Hepatic stellate cell (primary cell): ENCODE data around the gene TNS3.

Experiments
- DNase-seq: peaks from one replicate; pipeline ENCODE4 v3.0.0; 2011; ENCODE audit warnings: low spot score

Gene TNS3

DNA sequence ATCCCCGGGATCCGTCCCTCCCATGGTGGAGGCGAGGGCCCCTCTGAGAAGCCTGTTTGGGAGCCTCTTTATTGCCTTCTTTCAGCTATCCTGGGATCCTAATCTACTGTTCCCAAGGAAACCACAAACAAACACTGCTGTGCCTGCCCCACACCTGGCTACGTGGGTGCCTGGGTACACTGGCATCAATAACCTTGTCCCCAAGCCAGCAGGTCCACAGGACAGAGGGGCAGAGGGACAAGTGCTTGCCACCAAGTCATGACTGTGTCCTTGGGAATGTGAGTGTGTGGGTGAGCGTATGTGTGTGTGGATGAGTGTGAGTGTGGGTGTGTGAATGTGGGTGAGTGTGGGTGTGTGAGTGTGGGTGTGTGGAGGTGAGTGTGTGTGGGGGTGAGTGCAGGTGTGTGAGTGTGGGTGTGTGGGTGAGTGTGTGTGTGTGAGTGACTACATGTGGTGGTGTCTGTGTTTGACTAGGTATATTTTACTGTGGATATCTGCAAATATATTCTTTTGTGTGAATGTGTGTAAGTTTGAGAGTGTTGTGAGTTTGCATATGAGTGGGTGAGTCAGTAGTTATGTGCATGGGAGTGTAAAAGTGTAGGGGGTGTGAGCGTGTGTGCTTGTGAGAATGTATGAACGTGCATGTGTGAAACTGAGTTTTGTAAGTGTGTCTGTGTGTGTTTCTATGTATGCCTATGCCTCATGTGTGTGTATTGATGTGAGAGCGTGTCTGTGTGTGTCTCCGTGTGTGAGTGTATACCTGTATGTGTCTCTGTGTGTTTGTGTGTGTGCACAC, 96.1 kb downstream of the TNS3 start:
- DNase-seq = no peak

DNA sequence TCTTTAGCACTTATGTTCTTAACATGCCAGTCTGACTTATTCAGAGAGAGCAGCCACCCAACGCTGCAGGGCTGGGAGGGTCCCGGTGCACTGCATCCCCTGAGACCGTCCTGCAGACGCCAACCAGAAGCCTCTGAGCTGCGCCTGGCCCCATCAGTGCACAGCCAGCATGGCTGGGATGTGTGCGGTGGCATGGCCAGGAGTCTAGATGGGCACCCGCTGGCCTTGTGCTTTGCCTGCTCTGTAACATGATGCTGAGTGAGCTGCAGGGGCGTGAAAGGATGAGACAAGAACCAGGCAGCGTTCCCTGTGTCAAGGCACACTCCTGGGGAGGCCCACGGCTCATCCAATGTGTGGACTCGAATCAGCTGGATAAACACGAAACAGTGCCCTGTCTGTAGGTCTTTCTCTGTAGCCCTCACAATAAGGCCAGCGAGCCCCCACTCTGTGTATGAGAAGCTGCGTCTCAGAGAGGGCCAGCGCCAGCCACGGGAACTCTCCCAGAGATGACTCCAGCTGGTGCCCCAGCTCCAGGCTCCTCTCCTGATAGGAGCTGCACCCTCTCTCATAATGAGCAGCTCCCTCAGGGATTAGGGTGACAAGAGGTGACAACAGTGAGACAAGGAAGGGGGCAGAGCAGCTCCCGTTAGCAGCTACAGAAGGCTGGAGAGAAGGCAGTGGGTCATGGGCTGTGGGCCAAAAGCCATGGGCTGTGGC, 96.8 kb downstream of the TNS3 start:
- no peak for DNase-seq

DNA sequence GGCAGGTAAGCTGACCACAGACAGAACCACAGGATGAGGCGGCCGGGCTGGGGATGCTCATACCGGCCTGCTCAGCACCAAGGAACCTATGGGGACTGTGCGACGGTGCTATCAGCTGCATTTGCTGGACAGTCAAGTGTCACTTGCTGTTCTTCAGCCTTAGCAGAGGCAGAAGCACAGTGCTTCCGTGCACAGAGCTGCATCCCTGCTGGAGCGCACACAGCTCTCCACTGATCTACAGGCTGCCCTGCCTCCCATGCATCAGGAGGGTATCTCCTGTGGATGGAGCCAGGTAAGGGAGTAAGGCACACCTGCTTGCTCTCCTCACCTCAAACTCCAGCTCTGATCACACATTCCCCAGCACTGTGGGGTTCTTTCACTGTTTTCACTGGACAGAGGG, 97.5 kb downstream of the TNS3 start:
- DNase-seq = no peak

DNA sequence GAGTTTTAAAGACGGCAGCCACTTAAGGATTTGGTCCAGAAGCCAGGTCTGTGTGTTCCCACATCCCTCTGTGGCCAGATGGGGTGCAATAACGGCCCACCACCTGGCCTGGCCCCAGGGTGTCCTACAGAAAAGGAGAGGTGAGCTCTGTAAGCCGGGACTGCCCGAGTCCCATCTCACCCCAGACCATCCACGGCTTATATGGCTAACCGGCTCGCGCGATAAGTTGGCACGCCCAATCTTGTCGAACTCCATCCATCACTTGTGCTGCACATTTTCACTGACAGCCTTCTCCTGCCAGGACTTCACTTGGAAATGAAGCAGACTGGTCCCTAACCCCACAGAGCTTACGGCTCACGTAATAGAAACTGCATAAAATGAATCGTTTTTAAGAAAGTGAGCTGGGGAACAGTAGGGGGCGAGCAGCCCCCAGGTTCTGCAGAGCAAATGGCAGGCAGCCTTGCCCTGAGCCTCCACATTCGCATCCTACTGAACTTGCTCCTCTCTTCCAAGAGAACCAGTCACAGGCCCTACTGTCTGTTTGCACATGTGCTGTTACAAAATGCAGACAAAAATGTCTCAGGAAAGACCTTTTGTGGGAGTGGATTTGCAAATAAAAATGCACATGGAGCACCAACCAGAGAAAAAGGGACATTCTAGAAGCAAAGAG, 98.2 kb downstream of the TNS3 start:
- no peak for DNase-seq

DNA sequence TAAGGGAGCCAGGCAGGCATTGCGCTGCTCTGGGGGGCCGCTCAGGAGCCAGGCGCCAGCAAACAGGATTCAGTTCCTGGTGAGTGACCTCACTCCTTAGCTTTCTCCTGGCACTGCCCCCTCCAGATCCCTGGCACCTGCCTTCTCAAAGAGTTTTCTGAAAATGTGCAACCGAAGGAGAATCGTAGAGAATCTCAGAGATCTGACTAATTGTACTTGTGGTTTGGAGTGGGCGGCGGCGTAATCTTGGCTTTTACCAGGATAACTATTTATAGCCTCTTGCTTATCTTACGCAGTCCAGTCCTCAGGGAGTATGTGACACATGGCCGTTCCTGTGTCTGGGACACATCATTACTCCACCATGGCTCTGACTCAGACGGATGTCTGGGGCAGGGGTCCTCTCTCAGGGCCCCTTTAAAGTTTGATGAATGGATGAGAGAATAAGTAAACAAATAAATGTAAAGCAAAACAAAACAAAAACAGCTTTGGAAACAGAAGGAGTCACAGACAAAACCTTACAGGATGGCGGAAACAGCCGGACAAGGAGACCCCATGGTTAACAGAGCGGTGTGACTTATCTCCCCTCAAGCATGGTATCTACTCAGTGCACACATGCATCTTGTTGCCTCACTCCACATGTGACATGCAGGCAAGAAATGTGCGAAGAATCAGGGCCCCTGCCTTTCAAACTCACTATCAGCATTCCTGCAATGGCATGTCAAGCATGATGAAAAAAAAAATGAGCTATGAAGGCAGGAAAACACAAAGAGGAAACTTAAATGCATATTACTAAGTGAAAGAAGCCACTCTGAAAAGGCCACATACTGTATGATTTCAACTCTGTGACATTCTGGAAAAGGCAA, 99.7 kb downstream of the TNS3 start:
- DNase-seq = peak; percentile 79

DNA sequence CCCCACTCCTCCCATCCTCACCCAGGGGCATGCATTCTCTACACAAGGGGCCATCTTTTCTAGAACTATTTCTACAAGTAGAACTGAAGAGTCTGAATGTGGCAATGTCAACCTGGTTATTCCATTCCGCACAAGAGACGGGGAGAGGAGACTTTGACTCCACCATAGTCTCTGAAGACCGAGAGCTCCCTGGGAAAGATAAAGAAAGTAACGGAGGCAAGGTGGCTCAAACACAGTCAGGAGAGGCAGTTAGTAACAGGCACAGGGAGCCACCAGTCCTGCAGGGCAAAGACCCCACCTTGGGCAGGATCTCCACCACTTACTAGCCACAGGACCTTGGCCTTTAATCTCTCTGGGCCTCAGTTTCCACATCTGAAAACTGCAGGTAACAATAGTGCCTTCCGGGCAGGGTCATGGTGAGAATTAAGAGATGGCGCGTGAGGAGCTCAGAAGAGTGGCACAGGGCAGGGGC, 100.3 kb downstream of the TNS3 start:
- no peak for DNase-seq

DNA sequence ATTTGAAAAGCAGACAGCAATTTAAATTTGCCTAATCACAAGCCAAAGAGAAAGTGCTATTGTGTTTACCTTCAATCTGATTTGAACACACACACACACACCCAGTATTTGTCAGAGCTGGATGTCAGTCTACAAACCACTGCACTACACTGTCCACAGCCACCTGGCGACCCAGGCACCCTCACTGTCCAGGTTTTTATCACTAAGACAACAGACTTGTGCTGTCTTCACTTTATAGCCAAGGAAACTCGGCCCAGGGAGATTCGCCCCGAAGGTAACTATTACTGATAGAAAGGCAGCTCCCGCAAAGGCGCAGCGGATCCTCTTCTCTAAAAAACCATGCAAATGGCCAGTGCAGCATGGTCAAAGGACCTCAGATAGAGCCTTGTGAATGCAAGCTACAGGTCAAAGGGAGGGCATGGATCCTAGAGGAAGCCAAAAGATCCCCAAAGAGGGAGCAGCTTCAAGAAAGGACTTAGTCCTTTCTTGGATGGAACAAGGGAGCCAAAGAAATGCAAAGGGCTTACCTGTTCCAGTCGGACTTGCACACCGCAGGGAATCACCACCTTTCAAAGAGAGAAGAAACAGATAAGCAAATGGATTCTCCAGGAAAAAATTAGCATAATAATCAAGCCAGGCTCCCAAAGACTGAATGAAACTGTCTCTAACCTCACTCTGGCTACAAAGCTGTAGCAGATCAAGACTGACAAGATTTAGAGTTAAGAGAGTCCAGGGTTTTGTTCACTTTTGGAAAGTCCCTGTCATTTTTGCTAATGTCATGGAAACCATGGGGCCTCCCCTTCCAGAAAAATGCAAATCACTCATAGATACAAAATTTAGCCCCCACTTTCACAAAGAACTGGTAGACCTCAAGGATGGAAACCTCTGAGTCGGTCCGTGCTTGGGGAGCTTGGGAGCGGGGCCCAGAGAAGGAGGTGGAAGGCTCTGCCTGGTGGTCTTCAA, 101.1 kb downstream of the TNS3 start:
- DNase-seq = no peak

DNA sequence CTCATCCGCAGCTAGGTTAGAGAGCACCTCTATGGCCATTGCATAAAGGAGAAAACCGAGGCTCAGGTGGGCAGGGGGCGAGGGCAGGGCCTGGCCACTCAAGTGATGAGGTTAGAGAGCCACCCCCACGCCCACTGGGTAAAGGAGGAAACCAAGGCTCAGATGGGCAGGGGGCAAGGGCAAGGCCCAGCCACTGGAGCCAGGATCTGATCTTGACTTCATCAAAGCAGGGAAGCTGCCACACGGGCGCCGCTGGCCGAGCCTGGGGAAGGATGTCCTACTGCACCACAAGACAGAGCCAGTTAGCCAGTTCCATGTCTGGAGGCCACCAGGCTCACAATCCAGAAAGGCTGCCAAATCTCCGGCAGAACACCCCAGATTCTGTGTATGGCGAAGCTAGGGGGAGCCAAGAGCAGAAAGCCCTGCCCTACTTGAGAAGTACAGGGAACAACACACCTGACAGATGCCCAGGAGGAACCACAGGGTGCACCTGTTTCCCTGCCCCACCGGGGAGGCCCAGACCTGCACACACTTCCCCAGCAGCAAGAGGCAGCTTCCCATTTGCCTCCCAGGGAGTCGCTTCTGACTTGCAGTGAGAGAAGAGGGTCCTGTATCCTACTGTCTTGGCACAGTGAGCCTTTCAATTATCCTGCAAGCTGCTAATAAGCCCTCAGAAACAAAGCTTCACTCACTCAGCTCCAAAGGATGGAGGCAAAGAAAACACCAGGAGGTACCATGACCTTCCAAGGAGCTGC, 101.9 kb downstream of the TNS3 start:
- no peak for DNase-seq

DNA sequence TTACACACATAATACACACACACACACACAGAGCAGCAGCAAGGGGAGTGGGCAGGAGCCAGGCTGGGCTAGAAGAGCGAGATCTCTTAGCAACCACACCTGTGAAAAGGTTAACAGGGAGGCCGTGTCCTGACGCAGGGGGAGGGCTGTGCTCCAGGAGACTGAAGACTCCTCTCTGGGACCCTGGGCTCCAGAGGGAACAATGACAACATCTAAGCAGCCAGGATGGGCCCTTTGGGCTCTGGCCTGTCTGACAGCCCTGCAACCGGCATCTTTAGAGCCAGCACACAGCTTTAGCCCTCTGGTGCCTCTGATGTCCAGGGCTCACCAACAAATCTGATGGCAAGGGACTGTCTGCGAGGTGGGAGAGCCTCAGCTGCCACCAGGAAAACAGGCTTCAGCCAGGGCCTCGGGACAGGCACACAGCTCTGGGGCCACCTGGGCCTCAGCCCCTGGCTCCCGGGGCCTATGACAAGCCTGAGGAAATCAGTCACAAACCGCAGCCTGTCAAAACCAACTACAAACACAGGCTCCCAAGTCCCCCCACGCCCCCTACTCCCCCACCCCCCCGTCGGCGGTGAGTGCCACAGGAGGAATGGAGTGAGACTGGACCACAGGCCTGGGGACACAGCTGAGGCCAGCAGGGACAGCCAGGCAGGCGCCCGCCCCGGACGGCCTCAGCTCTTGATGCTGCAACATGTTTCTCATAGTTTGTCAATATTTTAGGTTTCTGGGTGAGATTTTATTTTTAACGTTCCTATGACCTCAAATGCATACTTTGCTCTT, 102.8 kb downstream of the TNS3 start:
- no peak for DNase-seq

DNA sequence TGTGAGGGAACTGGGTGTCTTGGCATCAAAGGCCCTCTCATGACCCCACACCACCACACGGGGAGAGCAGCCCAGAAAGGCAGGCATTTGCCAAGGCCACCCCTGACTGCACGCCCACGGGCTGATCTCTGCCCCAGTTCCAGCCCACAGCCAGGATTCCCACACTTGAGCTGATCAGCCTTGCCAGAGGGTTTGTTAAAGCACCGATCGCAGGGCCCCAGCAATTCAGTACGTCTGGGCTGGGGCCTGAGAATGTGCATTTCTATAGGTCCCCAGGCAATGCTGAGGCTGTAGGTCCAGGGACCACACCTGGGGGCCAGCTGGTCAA, 103.9 kb downstream of the TNS3 start:
- DNase-seq = peak; percentile 27

DNA sequence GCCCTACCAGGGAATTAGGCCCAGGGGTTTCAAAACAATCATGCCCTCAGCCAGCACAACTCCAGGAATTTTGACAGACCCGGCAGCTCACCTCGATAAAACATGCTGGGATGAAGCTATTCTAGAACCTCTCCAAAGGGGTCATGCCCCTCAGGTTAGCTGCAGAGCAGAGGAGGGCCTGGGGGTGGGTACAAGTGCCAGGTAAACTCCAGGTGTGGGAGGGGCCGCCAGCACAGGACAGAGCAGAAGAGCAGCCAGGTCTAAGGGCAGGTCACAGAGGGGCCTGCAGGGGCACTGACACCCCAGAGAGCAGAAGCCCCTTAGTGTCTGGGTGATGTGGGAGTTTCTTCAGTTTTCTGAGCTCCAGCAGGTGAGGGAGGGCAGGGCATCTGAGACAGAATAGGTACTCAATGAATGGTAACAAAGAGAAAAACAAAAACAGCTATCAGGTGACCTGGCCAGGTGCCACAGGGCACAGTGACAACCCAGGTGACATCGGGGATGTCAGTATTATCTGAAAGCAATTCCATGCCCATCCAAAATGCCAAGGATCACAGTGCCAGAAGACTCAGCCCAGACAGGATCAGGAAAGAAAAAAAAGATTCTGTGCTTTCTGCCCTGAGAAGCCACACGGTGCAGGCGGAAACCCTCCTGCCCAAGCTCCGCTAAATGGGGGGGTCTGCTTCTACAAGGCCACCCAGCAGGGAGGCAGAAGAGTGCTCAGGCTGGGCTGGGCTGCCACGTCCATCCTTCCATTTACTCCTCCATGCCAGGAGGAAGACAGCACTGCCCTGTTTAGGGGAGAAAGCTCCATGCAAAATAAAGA, 104.5 kb downstream of the TNS3 start:
- no peak for DNase-seq

DNA sequence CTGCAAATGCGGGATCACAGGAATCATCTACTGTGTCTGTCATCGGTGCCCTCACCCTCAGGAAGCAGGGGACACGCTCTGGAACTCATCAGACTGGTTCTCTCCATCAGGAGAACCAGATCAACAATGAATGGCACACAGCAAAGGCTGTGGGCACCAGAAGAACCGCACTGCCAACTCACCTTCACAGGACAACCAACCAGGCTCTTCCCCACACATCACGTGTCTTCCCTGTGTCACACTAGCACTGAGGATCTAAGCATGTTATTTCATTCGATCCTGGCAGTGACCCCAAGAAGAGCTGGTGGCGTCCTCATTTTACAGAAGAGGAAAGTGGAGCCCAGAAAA, 106.1 kb downstream of the TNS3 start:
- no peak for DNase-seq

DNA sequence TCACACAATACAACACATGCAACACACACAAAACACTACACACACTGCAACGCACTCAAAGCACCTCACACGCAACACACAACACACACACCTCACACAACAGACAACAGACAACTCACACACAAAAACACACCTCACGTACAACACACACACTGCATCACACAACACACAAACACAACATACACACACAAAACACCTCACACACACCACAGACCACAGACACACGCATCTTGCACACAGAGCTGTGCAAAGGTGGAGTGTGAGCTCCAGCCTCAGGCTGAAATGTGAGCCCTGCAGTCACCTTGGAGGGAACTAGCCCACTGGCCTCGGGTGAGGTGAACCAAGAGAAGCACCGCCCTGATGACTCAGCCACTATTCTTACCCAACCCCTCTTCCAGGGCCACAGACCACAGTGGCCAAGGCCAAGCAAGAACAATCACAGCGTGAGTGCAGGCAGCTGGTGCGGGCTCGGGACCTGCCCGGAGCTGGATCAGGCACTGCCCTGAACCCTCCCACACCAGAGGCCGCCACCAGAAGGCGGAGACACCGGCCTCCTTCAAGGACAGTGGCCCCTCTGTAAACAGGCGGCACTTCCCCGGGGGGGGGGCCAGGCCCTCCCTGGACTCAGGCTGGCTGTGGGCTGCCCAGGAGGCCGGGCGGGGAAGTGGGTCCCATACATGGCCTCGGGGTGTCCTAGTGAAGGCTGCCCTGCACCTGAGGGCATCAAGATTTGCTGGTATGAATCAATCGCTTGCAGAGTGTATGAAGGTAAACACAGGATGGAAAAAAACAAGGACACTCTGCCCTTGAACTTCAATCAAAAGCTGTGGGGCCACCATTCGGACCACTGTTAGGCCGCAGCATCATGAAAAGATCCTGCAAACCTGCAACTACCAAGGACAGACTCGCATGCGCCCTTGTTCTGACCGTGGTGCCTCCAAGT, 106.7 kb downstream of the TNS3 start:
- DNase-seq = peak; percentile 94

DNA sequence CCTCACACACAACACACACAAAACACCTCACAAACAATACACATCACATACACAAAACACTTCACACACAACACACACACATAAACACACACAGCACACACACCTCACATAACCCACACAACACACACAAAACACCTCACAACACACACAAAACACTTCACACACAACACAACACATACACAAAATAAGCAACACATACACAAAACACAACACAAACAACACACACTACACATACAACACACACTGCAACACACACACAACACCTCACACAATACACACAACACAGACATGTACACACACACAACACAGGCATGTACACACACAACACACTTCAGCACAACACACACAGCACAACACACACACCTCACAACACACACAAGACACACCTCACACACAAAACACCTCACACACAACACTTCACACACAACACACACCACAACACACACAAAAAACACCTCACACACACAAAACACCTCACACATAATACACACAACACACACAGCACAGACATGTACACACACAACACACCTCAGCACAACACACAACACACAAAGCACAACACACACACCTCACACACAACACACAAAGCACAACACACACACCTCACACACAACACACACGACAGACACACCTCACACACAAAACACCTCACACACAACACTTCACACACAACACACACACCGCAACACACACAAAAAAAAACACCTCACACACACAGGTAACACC, 107.5 kb downstream of the TNS3 start:
- DNase-seq = no peak

DNA sequence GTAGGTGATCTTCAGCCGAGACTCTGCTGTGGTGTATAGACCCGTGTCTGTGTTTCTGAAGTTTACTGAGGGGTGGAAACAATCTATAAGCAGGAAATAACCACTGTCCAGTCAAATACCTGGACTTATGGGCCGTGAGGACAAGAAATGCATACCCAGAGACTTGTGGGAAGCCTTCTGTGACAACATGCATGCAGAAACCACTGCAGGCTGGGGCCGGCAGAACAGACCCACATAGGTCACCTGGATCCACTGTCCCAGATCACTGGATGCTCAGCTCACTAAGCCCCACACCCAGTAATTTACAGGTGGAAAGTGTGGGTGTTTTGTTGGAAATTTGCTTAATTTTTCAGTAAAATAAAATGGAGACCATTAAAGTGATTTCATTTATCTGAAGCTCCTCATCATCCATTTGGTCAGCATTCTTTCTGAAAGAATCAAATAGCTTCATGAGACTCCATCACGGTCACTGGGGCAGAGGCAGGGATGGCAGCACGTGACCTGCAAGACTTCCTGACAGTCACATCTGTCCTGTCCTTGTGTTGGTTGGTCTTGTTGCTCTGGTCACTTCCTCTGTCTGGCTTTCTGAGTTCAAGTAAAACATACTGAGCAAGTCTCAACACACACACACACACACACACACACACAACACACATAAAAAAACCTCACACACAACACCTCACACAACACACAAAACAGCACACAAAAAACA, 108.3 kb downstream of the TNS3 start:
- DNase-seq = no peak
